H9 (cell line): ENCODE measurements around the gene SF3A1. TPM values are rescaled to one million over a fixed set of nuclear protein-coding genes. Genes with fewer than 3 reads are reported as not detected.

ENCODE experiments used
- DNase-seq: peaks from one replicate; pipeline ENCODE4 v3.0.0-alpha.2; 2017
- H2AFZ ChIP-seq: one replicate; pipeline ENCODE4 v1.6.1; 2013; ENCODE audit warnings: mild to moderate bottlenecking, low read length, control low read depth, moderate library complexity
- H2AK5ac ChIP-seq: 2 replicates; pipeline ENCODE4 v1.6.1; 2013; ENCODE audit warnings: low read length, control low read depth, mixed read lengths; ENCODE audit not compliant: insufficient read length
- H2BK120ac ChIP-seq: one replicate; pipeline ENCODE4 v1.6.1; 2013; ENCODE audit warnings: low read depth, mild to moderate bottlenecking, low read length, control low read depth, inconsistent platforms; ENCODE audit not compliant: poor library complexity, severe bottlenecking
- H2BK12ac ChIP-seq: 2 replicates; pipeline ENCODE4 v1.6.1; 2013; ENCODE audit warnings: low read length, control low read depth, mixed read lengths, low read depth; ENCODE audit not compliant: insufficient read length
- H2BK15ac ChIP-seq: 2 replicates; pipeline ENCODE4 v1.6.1; 2013; ENCODE audit warnings: low read depth, low read length, control low read depth
- H2BK20ac ChIP-seq: one replicate; pipeline ENCODE4 v1.6.1; 2013; ENCODE audit warnings: low read depth, mild to moderate bottlenecking, low read length, control low read depth, inconsistent platforms; ENCODE audit not compliant: poor library complexity, severe bottlenecking
- H2BK5ac ChIP-seq: 2 replicates; pipeline ENCODE4 v1.6.1; 2013; ENCODE audit warnings: low read length, control low read depth, mixed read lengths; ENCODE audit not compliant: insufficient read length
- H3K14ac ChIP-seq: 2 replicates; pipeline ENCODE4 v1.6.1; 2013; ENCODE audit warnings: low read length, control low read depth; ENCODE audit not compliant: insufficient read depth
- H3K18ac ChIP-seq: 2 replicates; pipeline ENCODE4 v1.6.1; 2013; ENCODE audit warnings: low read depth, mild to moderate bottlenecking, mixed read lengths, low read length, control low read depth; ENCODE audit not compliant: insufficient read length
- H3K23ac ChIP-seq: 2 replicates; pipeline ENCODE4 v1.6.1; 2013; ENCODE audit warnings: low read length, control low read depth, mixed read lengths, low read depth; ENCODE audit not compliant: insufficient read length
- H3K23me2 ChIP-seq: 2 replicates; pipeline ENCODE4 v1.6.1; 2013; ENCODE audit warnings: low read depth, mild to moderate bottlenecking, mixed read lengths, low read length, control low read depth; ENCODE audit not compliant: insufficient read length, poor library complexity, severe bottlenecking
- H3K27ac ChIP-seq: 2 replicates; pipeline ENCODE4 v1.5.1; 2013; ENCODE audit warnings: low read length, control low read depth, mixed read lengths, low read depth; ENCODE audit not compliant: insufficient read length
- H3K27me3 ChIP-seq: 2 replicates; pipeline ENCODE4 v1.6.1; 2013; ENCODE audit warnings: low read length, control low read depth, inconsistent platforms; ENCODE audit not compliant: insufficient read depth
- H3K4ac ChIP-seq: 2 replicates; pipeline ENCODE4 v1.6.1; 2013; ENCODE audit warnings: low read depth, mild to moderate bottlenecking, control low read depth, inconsistent platforms, low read length, moderate library complexity
- H3K4me1 ChIP-seq: 2 replicates; pipeline ENCODE4 v1.6.1; 2013; ENCODE audit warnings: low read length, control low read depth, inconsistent platforms; ENCODE audit not compliant: insufficient read depth
- H3K4me2 ChIP-seq: 2 replicates; pipeline ENCODE4 v1.6.1; 2013; ENCODE audit warnings: low read length, control low read depth, mixed read lengths; ENCODE audit not compliant: insufficient read length, insufficient read depth
- H3K56ac ChIP-seq: 2 replicates; pipeline ENCODE4 v1.6.1; 2013; ENCODE audit warnings: low read depth, mild to moderate bottlenecking, mixed read lengths, low read length, control low read depth; ENCODE audit not compliant: insufficient read length
- H3K79me1 ChIP-seq: 2 replicates; pipeline ENCODE4 v1.6.1; 2013; ENCODE audit warnings: low read depth, mild to moderate bottlenecking, moderate library complexity, low read length, control low read depth, inconsistent platforms; ENCODE audit not compliant: insufficient read depth, poor library complexity, severe bottlenecking
- H3K79me2 ChIP-seq: 2 replicates; pipeline ENCODE4 v1.6.1; 2013; ENCODE audit warnings: low read length, control low read depth, inconsistent platforms; ENCODE audit not compliant: insufficient read depth
- H3K9ac ChIP-seq: 2 replicates; pipeline ENCODE4 v1.6.1; 2013; ENCODE audit warnings: low read length, control low read depth, mixed read lengths; ENCODE audit not compliant: insufficient read length; ENCODE audit errors: extremely low read depth
- H3K9me3 ChIP-seq: one replicate; pipeline ENCODE4 v1.6.1; 2013; ENCODE audit warnings: low read depth, low read length, inconsistent platforms; ENCODE audit not compliant: control insufficient read depth
- H3T11ph ChIP-seq: one replicate; pipeline ENCODE4 v1.6.1; 2013; ENCODE audit warnings: mild to moderate bottlenecking, low read length, control low read depth, inconsistent platforms
- H4K20me1 ChIP-seq: one replicate; pipeline ENCODE4 v1.6.1; 2013; ENCODE audit not compliant: control insufficient read depth, insufficient read length, insufficient read depth
- H4K5ac ChIP-seq: 2 replicates; pipeline ENCODE4 v1.6.1; 2013; ENCODE audit warnings: low read depth, mild to moderate bottlenecking, mixed read lengths, low read length, control low read depth; ENCODE audit not compliant: insufficient read length
- H4K8ac ChIP-seq: replicated peaks from 2 replicates; pipeline ENCODE4 v1.6.1; 2013; ENCODE audit warnings: low read length, control low read depth, mixed read lengths, low read depth; ENCODE audit not compliant: insufficient read length
- H4K91ac ChIP-seq: 2 replicates; pipeline ENCODE4 v1.6.1; 2013; ENCODE audit warnings: low read depth, mild to moderate bottlenecking, moderate library complexity, mixed read lengths, low read length, control low read depth; ENCODE audit not compliant: insufficient read length
- H3K27ac Mint-ChIP-seq, 3 experiments: 2 replicates in 2 of 3; 3 replicates in 1 of 3; pipeline ENCODE4 v1.8.0; 2020 to 2021; ENCODE audit warnings: mixed read lengths in 3 of 3, mild to moderate bottlenecking in 1 of 3, moderate library complexity in 1 of 3
- H3K27me3 Mint-ChIP-seq: 2 replicates; pipeline ENCODE4 v1.8.0; 2021; ENCODE audit warnings: low read depth, mild to moderate bottlenecking, moderate library complexity, mixed read lengths
- H3K36me3 Mint-ChIP-seq, 3 experiments: 2 replicates in 2 of 3; 3 replicates in 1 of 3; pipeline ENCODE4 v1.8.0; 2020 to 2021; ENCODE audit warnings: low read depth in 3 of 3, mixed read lengths in 3 of 3; ENCODE audit not compliant: insufficient read depth in 1 of 3
- H3K4me1 Mint-ChIP-seq, 2 experiments: 2 replicates each; pipeline ENCODE4 v1.8.0; 2020; ENCODE audit warnings: mixed read lengths in 2 of 2
- H3K4me3 Mint-ChIP-seq, 2 experiments: 2 replicates in 1 of 2; 3 replicates in 1 of 2; pipeline ENCODE4 v1.8.0; 2020 to 2021; ENCODE audit warnings: mild to moderate bottlenecking in 2 of 2, mixed read lengths in 2 of 2, moderate library complexity in 1 of 2
- H3K9me3 Mint-ChIP-seq, 2 experiments: 2 replicates in 1 of 2; 3 replicates in 1 of 2; pipeline ENCODE4 v1.8.0; 2020; ENCODE audit warnings: mild to moderate bottlenecking in 2 of 2, mixed read lengths in 2 of 2, moderate library complexity in 1 of 2
- CTCF ChIP-seq: fragments of 200-600 bp; sonication (generic); conservative IDR thresholded peaks from 3 replicates; pipeline ENCODE4 v1.8.0; 2021; ENCODE audit warnings: antibody characterized with exemption, mild to moderate bottlenecking
- WGBS: extraction: QIAGEN DNeasy Blood & Tissue Kit; methylation state at CpG from one replicate; pipeline ENCODE4 v1.1.7; 2013; ENCODE audit warnings: missing lambda C conversion rate, low lambda C conversion rate, mixed read lengths; ENCODE audit not compliant: insufficient read length; ENCODE audit errors: extremely low coverage; 5-methylcytosine and 5-hydroxymethylcytosine counted together
- total RNA-seq: library from RNA; stranded (reverse); gene quantifications from 2 replicates; pipeline ENCODE4 v1.2.1, GENCODE V29; 2021

The SF3A1 gene
- total RNA-seq, 1 experiment from 2014 or later: 225 TPM

GRCh38 chr22:30400159-30400558 lies 43.5 kb upstream of the SF3A1 start:
- Mint-ChIP-seq H3K4me1 (peaks cover 29 to 30% of the 10 kb centered on the region in 2 experiments), H3K4me3 (no peak overlapping the region), H3K27ac (no peak overlapping the region), H3K36me3 (peaks cover 0 to 13% (median 3%) of the 10 kb centered on the region in 3 experiments; a peak in 3 of 7 replicates), H3K9me3 (no peaks in the 10 kb centered on the region; a peak in 1 of 5 replicates), H3K27me3 (peaks cover 42% of the 10 kb centered on the region)
- H3K79me1 ChIP-seq: no peaks in the 10 kb centered on the region
- no peak overlapping the region for H3K56ac ChIP-seq
- H3K27ac ChIP-seq: no peak overlapping the region
- no peak for DNase-seq
- no peak overlapping the region for H3K18ac ChIP-seq
- peaks cover 4% of the 10 kb centered on the region; the same call in 1 of the 2 replicates for H3K27me3 ChIP-seq
- H3K14ac ChIP-seq: no peak overlapping the region
- TF ChIP-seq CTCF: no peak
- H3K4me2 ChIP-seq: no peak overlapping the region
- H2BK5ac ChIP-seq: no peak overlapping the region
- H4K20me1 ChIP-seq: no peaks in the 10 kb centered on the region
- H3K4ac ChIP-seq: no peak overlapping the region
- no peak overlapping the region for H2BK15ac ChIP-seq
- no peak overlapping the region for H4K91ac ChIP-seq
- H4K8ac ChIP-seq: no peak overlapping the region
- H2AFZ ChIP-seq: no peak overlapping the region
- H3K23me2 ChIP-seq: peaks cover 7% of the 10 kb centered on the region
- H3K9ac ChIP-seq: no peak overlapping the region
- WGBS: no CpG with 5 or more reads among the region's 1 CpG
- no peak overlapping the region for H4K5ac ChIP-seq
- no peak overlapping the region for H2BK120ac ChIP-seq
- peaks cover 6% of the 10 kb centered on the region; the same call in 1 of the 2 replicates for H3K4me1 ChIP-seq
- no peaks in the 10 kb centered on the region for H3K9me3 ChIP-seq
- no peak overlapping the region for H3K23ac ChIP-seq
- no peak overlapping the region for H2BK20ac ChIP-seq
- H3T11ph ChIP-seq: no peak overlapping the region
- no peak overlapping the region for H2BK12ac ChIP-seq
- no peaks in the 10 kb centered on the region for H3K79me2 ChIP-seq
- H2AK5ac ChIP-seq: no peak overlapping the region
